DND-41 (cell line): ENCODE results near the gene RPH3AL.

Experiments used
- ATAC-seq: fragments of 200-7000 bp; cut with Tn5 transposase; 3 replicates; pipeline ENCODE4 v1.9.1; 2021; ENCODE audit warnings: low read depth; ENCODE audit not compliant: insufficient read depth
- DNase-seq: peaks from one replicate; pipeline ENCODE4 v3.0.0-alpha.2; 2020
- H2AFZ ChIP-seq: 2 replicates; pipeline ENCODE4 v1.6.0; 2012; ENCODE audit warnings: low read depth, low read length
- H3K27ac ChIP-seq: 2 replicates; pipeline ENCODE4 v1.5.1; 2012; ENCODE audit warnings: low read length, inconsistent platforms
- H3K27me3 ChIP-seq: fragments of 200-600 bp; sonication (generic); 2 replicates; pipeline ENCODE4 v1.6.0; 2012; ENCODE audit warnings: low read length, mild to moderate bottlenecking, inconsistent platforms; ENCODE audit not compliant: insufficient read depth, poor library complexity
- H3K36me3 ChIP-seq: 2 replicates; pipeline ENCODE4 v1.5.1; 2012; ENCODE audit warnings: low read length, inconsistent platforms; ENCODE audit not compliant: insufficient read depth
- H3K4me1 ChIP-seq: 2 replicates; pipeline ENCODE4 v1.5.1; 2012; ENCODE audit warnings: mild to moderate bottlenecking, low read length; ENCODE audit not compliant: insufficient read depth
- H3K4me2 ChIP-seq: 2 replicates; pipeline ENCODE4 v1.6.0; 2012; ENCODE audit warnings: mild to moderate bottlenecking, moderate library complexity, low read length, inconsistent platforms; ENCODE audit not compliant: insufficient read depth
- H3K4me3 ChIP-seq, 2 experiments: fragments of 200-600 bp in 1 of 2; shearing (Covaris generic) in 1 of 2; 2 replicates each; pipeline ENCODE4 v1.5.1; 2012 to 2016; ENCODE audit warnings: inconsistent platforms in 2 of 2, low read length in 2 of 2, mild to moderate bottlenecking in 2 of 2, low read depth in 1 of 2, moderate library complexity in 1 of 2
- H3K79me2 ChIP-seq: 2 replicates; pipeline ENCODE4 v1.6.0; 2012; ENCODE audit warnings: low read length, inconsistent platforms; ENCODE audit not compliant: insufficient read depth
- H3K9ac ChIP-seq: 2 replicates; pipeline ENCODE4 v1.6.0; 2012; ENCODE audit warnings: low read depth, mild to moderate bottlenecking, inconsistent platforms, low read length, moderate library complexity
- H3K9me3 ChIP-seq: 2 replicates; pipeline ENCODE4 v1.5.1; 2012; ENCODE audit warnings: low read length, moderate library complexity, mild to moderate bottlenecking, inconsistent platforms; ENCODE audit not compliant: insufficient read depth, severe bottlenecking
- H4K20me1 ChIP-seq: 2 replicates; pipeline ENCODE4 v1.6.0; 2012; ENCODE audit warnings: low read length; ENCODE audit not compliant: insufficient read depth
- CTCF ChIP-seq: IDR thresholded peaks from 2 replicates; pipeline ENCODE4 v1.5.1; 2012; ENCODE audit warnings: borderline replicate concordance, low read length, moderate library complexity, mild to moderate bottlenecking; ENCODE audit not compliant: poor library complexity, severe bottlenecking; ENCODE audit errors: extremely low read depth
- EZH2 ChIP-seq: IDR thresholded peaks from 3 replicates; pipeline ENCODE4 v1.6.1; 2012; ENCODE audit warnings: borderline replicate concordance, low read depth, mild to moderate bottlenecking, moderate library complexity, low read length, inconsistent platforms; ENCODE audit not compliant: severe bottlenecking

Gene RPH3AL

GRCh38 chr17:354651-355556, 2.3 kb upstream of the RPH3AL start:
- Histone ChIP-seq H3K4me1 (no peaks in the 10 kb centered on the region), H3K4me2 (no peak overlapping the region), H3K4me3 (no peak overlapping the region), H3K9me3 (peaks cover 7% of the 10 kb centered on the region), H3K9ac (no peak overlapping the region), H3K79me2 (no peaks in the 10 kb centered on the region), H2AFZ (no peak overlapping the region), H3K27me3 (peaks cover 4% of the 10 kb centered on the region), H3K36me3 (no peaks in the 10 kb centered on the region), H4K20me1 (no peaks in the 10 kb centered on the region; the same call in 1 of the 2 replicates), H3K27ac (no peak overlapping the region)
- ATAC-seq = no peak
- no peak for TF ChIP-seq EZH2
- no peak for TF ChIP-seq CTCF
- DNase-seq = no peak

- H3K4me1 ChIP-seq = no peaks in the 10 kb centered on the region
- TF ChIP-seq EZH2 = no peak
- TF ChIP-seq CTCF = no peak
- no peaks in the 10 kb centered on the region; the same call in 1 of the 2 replicates for H4K20me1 ChIP-seq
- H3K4me2 ChIP-seq = no peak overlapping the region
- no peak for ATAC-seq
- H3K4me3 ChIP-seq = no peak overlapping the region
- no peak for DNase-seq
- peaks cover 7% of the 10 kb centered on the region for H3K9me3 ChIP-seq
- H3K27ac ChIP-seq = no peak overlapping the region
- H3K79me2 ChIP-seq = no peaks in the 10 kb centered on the region
- peaks cover 5% of the 10 kb centered on the region for H3K27me3 ChIP-seq
- H3K9ac ChIP-seq = no peak overlapping the region
- H3K36me3 ChIP-seq = no peaks in the 10 kb centered on the region
- no peak overlapping the region for H2AFZ ChIP-seq
Measured at GRCh38 chr17:353838-354234, 1.2 kb upstream of the RPH3AL start.

GRCh38 chr17:353213-353837, 718 bp upstream of the RPH3AL start:
- Histone ChIP-seq H3K27me3 (peaks cover 5% of the 10 kb centered on the region), H4K20me1 (no peaks in the 10 kb centered on the region), H3K9me3 (peaks cover 7% of the 10 kb centered on the region), H3K4me1 (no peaks in the 10 kb centered on the region), H3K4me2 (no peak overlapping the region), H2AFZ (no peak overlapping the region), H3K4me3 (no peak overlapping the region), H3K27ac (no peak overlapping the region), H3K36me3 (no peaks in the 10 kb centered on the region), H3K9ac (no peak overlapping the region), H3K79me2 (no peaks in the 10 kb centered on the region)
- DNase-seq (no peak), ATAC-seq (no peak)
- TF ChIP-seq CTCF = no peak
- no peak for TF ChIP-seq EZH2
